Upper lobe of left lung (tissue), 4 donors: ENCODE data around the gene PVALEF.

Source experiments
- CTCF ChIP-seq, 6 experiments: fragments of 450-650 bp in 4 of 6; fragments of 200-600 bp in 2 of 6; sonication (generic) in 2 of 6; IDR thresholded peaks; one replicate each; pipeline ENCODE4 v1.5.1; 2016 to 2019; ENCODE audit warnings: antibody characterized with exemption in 6 of 6
- POLR2A ChIP-seq, 4 donors: fragments of 450-650 bp; IDR thresholded peaks; one replicate each; pipeline ENCODE4 v1.5.1; 2016 to 2017; ENCODE audit warnings: antibody characterized with exemption in 4 of 4, mild to moderate bottlenecking in 2 of 4

GRCh38 chr17:81148571-81148970 lies 16.7 kb upstream of the PVALEF start:
- TF ChIP-seq POLR2A (IDR thresholded peaks at IDR 0.05) (no peak), CTCF (IDR thresholded peaks at IDR 0.05) (no peak)
